Panc1 (cell line): Measurements from ENCODE around the gene ARX. TPM values are rescaled to one million over a fixed set of nuclear protein-coding genes. Genes with fewer than 3 reads are reported as not detected.

Source experiments
- ATAC-seq: fragments of 200-7000 bp; cut with Tn5 transposase; 2 replicates; pipeline ENCODE4 v1.9.1; 2020; ENCODE audit warnings: mild to moderate bottlenecking, moderate library complexity
- BruUV-seq: library from RNA; stranded (reverse); fragments of 400-500 nt; replicated peaks from 2 replicates; lab custom pipeline; 2021; lab: Mats Ljungman, UMichigan
- CTCF ChIA-PET: fragments of 300-600 bp; sonication (Branson Sonifier 250); formaldehyde crosslinking; loops from one replicate; lab custom pipeline; 2022; ENCODE audit warnings: antibody characterized with exemption; lab: Charles Lee
- POLR2A ChIA-PET: fragments of 300-600 bp; sonication (Branson Sonifier 250); formaldehyde crosslinking; loops from one replicate; lab custom pipeline; 2022; ENCODE audit warnings: antibody characterized with exemption; lab: Charles Lee
- DNase-seq: peaks from one replicate; pipeline ENCODE4 v3.0.0-alpha.2; 2010; ENCODE audit warnings: low read depth, low spot score
- H3K27ac ChIP-seq: 2 replicates; pipeline ENCODE4 v1.5.1; 2011; ENCODE audit warnings: mild to moderate bottlenecking, low read length, inconsistent platforms
- H3K27me3 ChIP-seq: fragments of 200-500 bp; sonication (Bioruptor generic); 2 replicates; pipeline ENCODE4 v1.6.0; 2014; ENCODE audit warnings: low read length, inconsistent platforms; ENCODE audit not compliant: control insufficient read depth, insufficient read depth
- H3K36me3 ChIP-seq: fragments of 200-500 bp; sonication (Bioruptor generic); 2 replicates; pipeline ENCODE4 v1.5.1; 2014; ENCODE audit warnings: inconsistent platforms, mild to moderate bottlenecking, low read length, moderate library complexity; ENCODE audit not compliant: control insufficient read depth, insufficient read depth
- H3K4me1 ChIP-seq: 2 replicates; pipeline ENCODE4 v1.5.1; 2011; ENCODE audit warnings: inconsistent platforms, mild to moderate bottlenecking, low read length, moderate library complexity; ENCODE audit not compliant: control insufficient read depth, insufficient read depth
- H3K4me3 ChIP-seq, 2 experiments: 2 replicates each; pipeline ENCODE4 v1.5.1; 2011 to 2012; ENCODE audit warnings: low read depth in 2 of 2, low read length in 2 of 2, mild to moderate bottlenecking in 2 of 2, inconsistent platforms in 1 of 2, moderate library complexity in 1 of 2
- H3K9me3 ChIP-seq: fragments of 200-500 bp; sonication (Bioruptor generic); 2 replicates; pipeline ENCODE4 v1.5.1; 2014; ENCODE audit warnings: low read depth, mild to moderate bottlenecking, inconsistent platforms, low read length, moderate library complexity; ENCODE audit not compliant: control insufficient read depth, insufficient read depth
- POLR2AphosphoS5 ChIP-seq: IDR thresholded peaks from 2 replicates; pipeline ENCODE4 v1.6.1; 2012; ENCODE audit warnings: mild to moderate bottlenecking, low read depth, low read length, moderate library complexity
- SIN3A ChIP-seq: IDR thresholded peaks from 2 replicates; pipeline ENCODE4 v1.6.1; 2012; ENCODE audit warnings: low read depth, mild to moderate bottlenecking, low read length, moderate library complexity, borderline replicate concordance; ENCODE audit not compliant: insufficient read depth
- TCF7L2 ChIP-seq: IDR thresholded peaks from 2 replicates; pipeline ENCODE4 v1.6.1; 2011; ENCODE audit warnings: mild to moderate bottlenecking, low read depth, low read length, inconsistent platforms
- in situ Hi-C: cut with HindIII; loops from 2 replicates; pipeline ENCODE4 v1.10.0; 2016; ENCODE audit warnings: low sequenced_read_pairs, low pct_unique_long_range_greater_than_20kb
- intact Hi-C: fragments of 100-400 bp; cut with micrococcal nuclease; formaldehyde crosslinking; loops from one replicate; pipeline ENCODE4 v1.10.0; 2022; ENCODE audit not compliant: unreplicated experiment
- total RNA-seq: library from RNA; stranded (reverse); gene quantifications from one replicate; pipeline ENCODE4 v1.2.1, GENCODE V29; 2021; ENCODE audit not compliant: unreplicated experiment
- TF ChIP-seq, protein P1 (sequence below): fragments of 450-650 bp; IDR thresholded peaks from 2 replicates; pipeline ENCODE4 v1.5.1; 2017; ENCODE audit warnings: mild to moderate bottlenecking
- TF ChIP-seq, protein P2 (sequence below), 2 experiments: IDR thresholded peaks; 2 replicates each; pipeline ENCODE4 v1.6.1; 2011 to 2012; ENCODE audit warnings: low read depth in 2 of 2, control low read depth in 1 of 2, low read length in 1 of 2, mild to moderate bottlenecking in 1 of 2, moderate library complexity in 1 of 2; ENCODE audit not compliant: insufficient read depth in 1 of 2

ARX gene
- total RNA-seq, 1 experiment from 2014 or later, result 0.15 TPM

- BruUV-seq, result no TSS peak
- no peaks in the 10 kb centered on the region for H3K9me3 ChIP-seq
- ATAC-seq (no peak), DNase-seq (no peak)
- no peak for TF ChIP-seq SIN3A
- TF ChIP-seq, protein P1, sequence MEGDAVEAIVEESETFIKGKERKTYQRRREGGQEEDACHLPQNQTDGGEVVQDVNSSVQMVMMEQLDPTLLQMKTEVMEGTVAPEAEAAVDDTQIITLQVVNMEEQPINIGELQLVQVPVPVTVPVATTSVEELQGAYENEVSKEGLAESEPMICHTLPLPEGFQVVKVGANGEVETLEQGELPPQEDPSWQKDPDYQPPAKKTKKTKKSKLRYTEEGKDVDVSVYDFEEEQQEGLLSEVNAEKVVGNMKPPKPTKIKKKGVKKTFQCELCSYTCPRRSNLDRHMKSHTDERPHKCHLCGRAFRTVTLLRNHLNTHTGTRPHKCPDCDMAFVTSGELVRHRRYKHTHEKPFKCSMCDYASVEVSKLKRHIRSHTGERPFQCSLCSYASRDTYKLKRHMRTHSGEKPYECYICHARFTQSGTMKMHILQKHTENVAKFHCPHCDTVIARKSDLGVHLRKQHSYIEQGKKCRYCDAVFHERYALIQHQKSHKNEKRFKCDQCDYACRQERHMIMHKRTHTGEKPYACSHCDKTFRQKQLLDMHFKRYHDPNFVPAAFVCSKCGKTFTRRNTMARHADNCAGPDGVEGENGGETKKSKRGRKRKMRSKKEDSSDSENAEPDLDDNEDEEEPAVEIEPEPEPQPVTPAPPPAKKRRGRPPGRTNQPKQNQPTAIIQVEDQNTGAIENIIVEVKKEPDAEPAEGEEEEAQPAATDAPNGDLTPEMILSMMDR, result no peak
- TF ChIP-seq TCF7L2, result no peak
- TF ChIP-seq, protein P2, sequence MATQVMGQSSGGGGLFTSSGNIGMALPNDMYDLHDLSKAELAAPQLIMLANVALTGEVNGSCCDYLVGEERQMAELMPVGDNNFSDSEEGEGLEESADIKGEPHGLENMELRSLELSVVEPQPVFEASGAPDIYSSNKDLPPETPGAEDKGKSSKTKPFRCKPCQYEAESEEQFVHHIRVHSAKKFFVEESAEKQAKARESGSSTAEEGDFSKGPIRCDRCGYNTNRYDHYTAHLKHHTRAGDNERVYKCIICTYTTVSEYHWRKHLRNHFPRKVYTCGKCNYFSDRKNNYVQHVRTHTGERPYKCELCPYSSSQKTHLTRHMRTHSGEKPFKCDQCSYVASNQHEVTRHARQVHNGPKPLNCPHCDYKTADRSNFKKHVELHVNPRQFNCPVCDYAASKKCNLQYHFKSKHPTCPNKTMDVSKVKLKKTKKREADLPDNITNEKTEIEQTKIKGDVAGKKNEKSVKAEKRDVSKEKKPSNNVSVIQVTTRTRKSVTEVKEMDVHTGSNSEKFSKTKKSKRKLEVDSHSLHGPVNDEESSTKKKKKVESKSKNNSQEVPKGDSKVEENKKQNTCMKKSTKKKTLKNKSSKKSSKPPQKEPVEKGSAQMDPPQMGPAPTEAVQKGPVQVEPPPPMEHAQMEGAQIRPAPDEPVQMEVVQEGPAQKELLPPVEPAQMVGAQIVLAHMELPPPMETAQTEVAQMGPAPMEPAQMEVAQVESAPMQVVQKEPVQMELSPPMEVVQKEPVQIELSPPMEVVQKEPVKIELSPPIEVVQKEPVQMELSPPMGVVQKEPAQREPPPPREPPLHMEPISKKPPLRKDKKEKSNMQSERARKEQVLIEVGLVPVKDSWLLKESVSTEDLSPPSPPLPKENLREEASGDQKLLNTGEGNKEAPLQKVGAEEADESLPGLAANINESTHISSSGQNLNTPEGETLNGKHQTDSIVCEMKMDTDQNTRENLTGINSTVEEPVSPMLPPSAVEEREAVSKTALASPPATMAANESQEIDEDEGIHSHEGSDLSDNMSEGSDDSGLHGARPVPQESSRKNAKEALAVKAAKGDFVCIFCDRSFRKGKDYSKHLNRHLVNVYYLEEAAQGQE (IDR thresholded peaks at IDR 0.05; ENCODE audit: insufficient read depth in 1 of 2, low read depth in 2 of 2, low read length in 1 of 2), result no peak
- TF ChIP-seq POLR2AphosphoS5, result no peak
- H3K27ac ChIP-seq, result no peak overlapping the region
- H3K36me3 ChIP-seq, result no peaks in the 10 kb centered on the region
- ChIA-PET CTCF (interaction anchor here (0.5 kb wide), 1 partner anchor 41 kb away, joined by 4 read pairs; no protein-coding TSS in a partner anchor), POLR2A (no interaction called here)
- intact Hi-C loops (no loop called here), in situ Hi-C loops (no loop called here)
- H3K27me3 ChIP-seq, result no peaks in the 10 kb centered on the region
- H3K4me3 ChIP-seq, result no peak overlapping the region
- H3K4me1 ChIP-seq, result no peaks in the 10 kb centered on the region
Measured at GRCh38 chrX:24987731-24988130, 28.0 kb downstream of the ARX start.

DNA sequence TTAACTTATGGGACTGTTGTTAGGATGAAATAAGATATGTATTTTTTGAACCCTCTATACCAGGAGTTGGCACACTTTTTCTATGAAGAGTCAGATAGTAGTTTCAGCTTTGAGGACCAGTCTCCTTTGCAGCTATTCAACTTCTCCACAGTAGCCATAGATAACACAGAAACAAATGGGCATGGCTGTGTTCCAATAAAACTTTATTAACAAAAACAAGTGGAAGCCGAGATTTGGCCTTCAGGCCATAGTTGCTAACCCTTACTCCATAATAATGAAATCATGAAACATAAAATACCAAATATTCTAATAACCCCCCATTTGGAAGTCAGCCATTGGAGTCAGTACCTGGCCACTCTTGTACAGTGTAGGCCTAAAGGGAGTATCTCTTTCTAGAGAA lies 30.6 kb downstream of the ARX start:
- BruUV-seq, result no TSS peak
- intact Hi-C loops, result no loop called here
- ATAC-seq (no peak), DNase-seq (no peak)
- no peaks in the 10 kb centered on the region for H3K4me1 ChIP-seq
- no peaks in the 10 kb centered on the region for H3K36me3 ChIP-seq
- in situ Hi-C loops, result no loop called here
- no peaks in the 10 kb centered on the region for H3K9me3 ChIP-seq
- no peak overlapping the region for H3K27ac ChIP-seq
- ChIA-PET POLR2A (no interaction called here), CTCF (no interaction called here)
- H3K4me3 ChIP-seq, result no peak overlapping the region
- TF ChIP-seq POLR2AphosphoS5 (no peak), SIN3A (no peak), TCF7L2 (no peak)
- TF ChIP-seq, protein P2 (IDR thresholded peaks at IDR 0.05; ENCODE audit: insufficient read depth in 1 of 2, low read depth in 2 of 2, low read length in 1 of 2), result no peak
- TF ChIP-seq, protein P1, result no peak
- no peaks in the 10 kb centered on the region for H3K27me3 ChIP-seq
